BE2C (cell line): ENCODE data around the gene EIF4E1B. TPM values are rescaled to one million over a fixed set of nuclear protein-coding genes. Genes with fewer than 3 reads are reported as not detected.
A peak's percentile ranks its signal among the peaks of the same experiment; 100 is the strongest.

Experiments
- DNase-seq: peaks from one replicate; pipeline ENCODE4 v3.0.0-alpha.2; 2020
- H3K27me3 ChIP-seq: fragments of 250-450 bp; sonication (Bioruptor Pico); 2 replicates; pipeline ENCODE4 v1.5.1; 2020; ENCODE audit warnings: mild to moderate bottlenecking
- H3K36me3 ChIP-seq: fragments of 250-450 bp; sonication (Bioruptor Pico); 2 replicates; pipeline ENCODE4 v1.5.1; 2020; ENCODE audit warnings: mild to moderate bottlenecking
- H3K4me1 ChIP-seq: fragments of 250-450 bp; sonication (Bioruptor Pico); 2 replicates; pipeline ENCODE4 v1.5.1; 2020
- H3K4me3 ChIP-seq: 2 replicates; pipeline ENCODE4 v1.5.1; 2011; ENCODE audit warnings: low read depth, low read length
- H3K9me3 ChIP-seq: fragments of 250-450 bp; sonication (Bioruptor Pico); 2 replicates; pipeline ENCODE4 v1.5.1; 2020
- CTCF ChIP-seq: IDR thresholded peaks from 2 replicates; pipeline ENCODE4 v1.5.1; 2012; ENCODE audit warnings: mild to moderate bottlenecking, low read depth, low read length
- polyA plus RNA-seq: library from polyadenylated mRNA; unstranded; fragments of >200 nt; gene quantifications from one replicate; pipeline ENCODE4 v1.2.1, GENCODE V29; 2012; ENCODE audit warnings: low read depth, missing spikeins; ENCODE audit not compliant: insufficient read length, insufficient read depth

The EIF4E1B gene
- polyA plus RNA-seq: not detected

- peaks cover 8% of the 10 kb centered on the region for H3K27me3 ChIP-seq
- no peaks in the 10 kb centered on the region for H3K36me3 ChIP-seq
- H3K4me1 ChIP-seq: no peaks in the 10 kb centered on the region
- no peaks in the 10 kb centered on the region for H3K9me3 ChIP-seq
- TF ChIP-seq CTCF: 0 out of 2 replicates have a peak, but pooled peaks have one; percentile 5
- H3K4me3 ChIP-seq: peak within 1 kb of the TSS; percentile 57
- DNase-seq: peak; percentile 80
Observed at GRCh38 chr5:176629853-176630680, at the start of gene EIF4E1B, which contains the start of gene SNCB. Gene EIF4E1B (plus strand): TSS chr5:176630675. CDS start chr5:176642788, 12,113 bp downstream. Gene SNCB (minus strand): TSS chr5:176630534. CDS start chr5:176629654, 880 bp downstream.

- DNase-seq: no peak
- Histone ChIP-seq H3K27me3 (no peaks in the 10 kb centered on the region), H3K36me3 (no peaks in the 10 kb centered on the region), H3K9me3 (no peaks in the 10 kb centered on the region), H3K4me1 (no peaks in the 10 kb centered on the region), H3K4me3 (no peak overlapping the region)
- TF ChIP-seq CTCF: no peak
Observed at GRCh38 chr5:176581361-176581760, 49.1 kb upstream of the EIF4E1B start.

GRCh38 chr5:176583076-176583475, 47.4 kb upstream of the EIF4E1B start:
- no peaks in the 10 kb centered on the region for H3K4me1 ChIP-seq
- TF ChIP-seq CTCF: no peak
- no peak for DNase-seq
- H3K27me3 ChIP-seq: no peaks in the 10 kb centered on the region
- no peak overlapping the region for H3K4me3 ChIP-seq
- H3K36me3 ChIP-seq: no peaks in the 10 kb centered on the region
- H3K9me3 ChIP-seq: no peaks in the 10 kb centered on the region

- DNase-seq: no peak
- TF ChIP-seq CTCF: no peak
- H3K4me3 ChIP-seq: no peak overlapping the region
- no peaks in the 10 kb centered on the region for H3K27me3 ChIP-seq
- no peaks in the 10 kb centered on the region for H3K9me3 ChIP-seq
- no peaks in the 10 kb centered on the region; the same call in 1 of the 2 replicates for H3K36me3 ChIP-seq
- no peaks in the 10 kb centered on the region for H3K4me1 ChIP-seq
Observed at GRCh38 chr5:176587398-176587797, 43.1 kb upstream of the EIF4E1B start.

- no peaks in the 10 kb centered on the region for H3K4me1 ChIP-seq
- no peak for TF ChIP-seq CTCF
- no peak for DNase-seq
- no peaks in the 10 kb centered on the region for H3K9me3 ChIP-seq
- no peaks in the 10 kb centered on the region for H3K27me3 ChIP-seq
- no peak overlapping the region for H3K4me3 ChIP-seq
- H3K36me3 ChIP-seq: no peaks in the 10 kb centered on the region; the same call in 1 of the 2 replicates
Observed at GRCh38 chr5:176588297-176588696, 42.2 kb upstream of the EIF4E1B start.
